Suprapubic skin (tissue), 4 donors: ENCODE measurements around the gene MS4A15. TPM values are rescaled to one million over a fixed set of nuclear protein-coding genes. Genes with fewer than 3 reads are reported as not detected.

ENCODE experiments used
- DNase-seq, 2 donors: peaks; one replicate each; pipeline ENCODE4 v3.0.0-alpha.2; 2019; ENCODE audit warnings: low spot score in 2 of 2
- H3K27ac ChIP-seq: fragments of 200-600 bp; sonication (generic); one replicate; pipeline ENCODE4 v1.5.1; 2019
- H3K27me3 ChIP-seq: fragments of 200-600 bp; sonication (generic); one replicate; pipeline ENCODE4 v1.5.1; 2019
- H3K36me3 ChIP-seq: fragments of 200-600 bp; sonication (generic); one replicate; pipeline ENCODE4 v1.5.1; 2019
- H3K4me1 ChIP-seq: fragments of 200-600 bp; sonication (generic); one replicate; pipeline ENCODE4 v1.5.1; 2019
- H3K4me3 ChIP-seq: fragments of 200-600 bp; sonication (generic); one replicate; pipeline ENCODE4 v1.5.1; 2019; ENCODE audit warnings: mild to moderate bottlenecking
- H3K9me3 ChIP-seq: fragments of 200-600 bp; sonication (generic); one replicate; pipeline ENCODE4 v1.5.1; 2019
- EP300 ChIP-seq: sonication (generic); formaldehyde crosslinking; IDR thresholded peaks from one replicate; pipeline ENCODE4 v1.6.1; 2017; ENCODE audit warnings: antibody characterized with exemption
- POLR2A ChIP-seq, 2 donors: fragments of 450-650 bp; IDR thresholded peaks; one replicate each; pipeline ENCODE4 v1.6.1; 2017; ENCODE audit warnings: antibody characterized with exemption in 2 of 2, mild to moderate bottlenecking in 2 of 2, moderate library complexity in 2 of 2
- POLR2AphosphoS5 ChIP-seq, 3 donors: sonication (generic); formaldehyde crosslinking; IDR thresholded peaks; one replicate each; pipeline ENCODE4 v1.6.1; 2017; ENCODE audit warnings: antibody characterized with exemption in 3 of 3
- WGBS: methylation state at CpG from one replicate; pipeline ENCODE4 v1.1.5; 2018; 5-methylcytosine and 5-hydroxymethylcytosine counted together
- total RNA-seq, 4 donors: library from RNA; depleted of rRNA; stranded (reverse); fragments of >200 nt; gene quantifications; one replicate each; pipeline ENCODE4 v1.1.0, GENCODE V29; 2016
- TF ChIP-seq, protein P1 (sequence below), 2 donors: fragments of 200-600 bp in 1 of 2; fragments of 450-650 bp in 1 of 2; sonication (generic) in 1 of 2; IDR thresholded peaks; one replicate each; pipeline ENCODE4 v1.5.1; 2016 to 2019; ENCODE audit warnings: antibody characterized with exemption in 2 of 2, mild to moderate bottlenecking in 1 of 2, moderate library complexity in 1 of 2

MS4A15 gene
- total RNA-seq, 4 donors from 2014 or later = not detected

- Histone ChIP-seq H3K36me3 (no peaks in the 10 kb centered on the region), H3K27ac (no peak overlapping the region), H3K4me1 (no peaks in the 10 kb centered on the region), H3K4me3 (no peak overlapping the region), H3K27me3 (no peaks in the 10 kb centered on the region), H3K9me3 (no peaks in the 10 kb centered on the region)
- WGBS = 88% methylated on average over 12 of the region's 12 CpGs
- no peak for DNase-seq
- no peak for TF ChIP-seq POLR2A (IDR thresholded peaks at IDR 0.05)
- TF ChIP-seq EP300 = no peak
- TF ChIP-seq, protein P1, sequence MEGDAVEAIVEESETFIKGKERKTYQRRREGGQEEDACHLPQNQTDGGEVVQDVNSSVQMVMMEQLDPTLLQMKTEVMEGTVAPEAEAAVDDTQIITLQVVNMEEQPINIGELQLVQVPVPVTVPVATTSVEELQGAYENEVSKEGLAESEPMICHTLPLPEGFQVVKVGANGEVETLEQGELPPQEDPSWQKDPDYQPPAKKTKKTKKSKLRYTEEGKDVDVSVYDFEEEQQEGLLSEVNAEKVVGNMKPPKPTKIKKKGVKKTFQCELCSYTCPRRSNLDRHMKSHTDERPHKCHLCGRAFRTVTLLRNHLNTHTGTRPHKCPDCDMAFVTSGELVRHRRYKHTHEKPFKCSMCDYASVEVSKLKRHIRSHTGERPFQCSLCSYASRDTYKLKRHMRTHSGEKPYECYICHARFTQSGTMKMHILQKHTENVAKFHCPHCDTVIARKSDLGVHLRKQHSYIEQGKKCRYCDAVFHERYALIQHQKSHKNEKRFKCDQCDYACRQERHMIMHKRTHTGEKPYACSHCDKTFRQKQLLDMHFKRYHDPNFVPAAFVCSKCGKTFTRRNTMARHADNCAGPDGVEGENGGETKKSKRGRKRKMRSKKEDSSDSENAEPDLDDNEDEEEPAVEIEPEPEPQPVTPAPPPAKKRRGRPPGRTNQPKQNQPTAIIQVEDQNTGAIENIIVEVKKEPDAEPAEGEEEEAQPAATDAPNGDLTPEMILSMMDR (IDR thresholded peaks at IDR 0.05) = no peak
- TF ChIP-seq POLR2AphosphoS5 (IDR thresholded peaks at IDR 0.05) = no peak
Observed at GRCh38 chr11:60782393-60783140, 25.9 kb downstream of the MS4A15 start.

DNA sequence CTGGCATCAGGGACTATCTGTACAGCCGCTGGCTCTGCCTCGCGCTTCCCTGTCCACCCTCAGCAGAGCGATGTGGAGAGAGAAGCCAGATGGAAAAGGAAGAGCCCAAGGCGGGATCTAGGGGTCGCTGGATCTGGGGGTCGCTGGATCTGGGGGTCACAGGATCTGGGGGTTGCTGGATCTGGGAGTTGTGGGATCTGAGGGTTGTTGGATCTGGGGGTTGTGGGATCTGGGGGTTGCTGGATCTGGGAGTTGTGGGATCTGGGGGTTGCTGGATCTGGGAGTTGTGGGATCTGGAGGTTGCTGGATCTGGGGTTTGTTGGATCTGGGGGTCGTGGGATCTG, 26.4 kb downstream of the MS4A15 start:
- H3K4me3 ChIP-seq = no peak overlapping the region
- no peak overlapping the region for H3K27ac ChIP-seq
- DNase-seq = no peak
- H3K27me3 ChIP-seq = no peaks in the 10 kb centered on the region
- no peaks in the 10 kb centered on the region for H3K4me1 ChIP-seq
- WGBS = 89% methylated on average over 8 of the region's 8 CpGs
- H3K36me3 ChIP-seq = no peaks in the 10 kb centered on the region
- H3K9me3 ChIP-seq = no peaks in the 10 kb centered on the region
- TF ChIP-seq, protein P1 (IDR thresholded peaks at IDR 0.05) = no peak
- TF ChIP-seq EP300 (no peak), POLR2A (IDR thresholded peaks at IDR 0.05) (no peak)

DNA sequence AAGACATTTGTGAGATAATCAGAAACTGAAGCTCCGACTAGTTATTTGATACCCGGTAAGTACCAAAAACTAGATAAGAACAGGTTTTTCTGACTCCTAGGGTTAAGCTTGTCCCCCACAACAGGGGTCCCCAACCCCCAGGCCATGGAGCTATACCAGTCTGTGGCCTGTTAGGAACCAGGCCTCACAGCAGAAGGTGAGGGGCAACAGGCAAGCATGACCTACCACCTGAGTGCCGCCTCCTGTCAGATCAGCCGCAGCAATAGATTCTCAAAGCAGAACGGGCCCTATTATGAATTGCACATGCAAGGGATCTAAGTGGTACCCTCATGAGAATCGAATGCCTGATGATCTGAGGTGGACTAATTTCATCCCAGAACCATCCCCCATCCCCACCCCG, 27.2 kb downstream of the MS4A15 start:
- Histone ChIP-seq H3K36me3 (no peaks in the 10 kb centered on the region), H3K27me3 (no peaks in the 10 kb centered on the region), H3K4me1 (no peaks in the 10 kb centered on the region), H3K9me3 (no peaks in the 10 kb centered on the region), H3K27ac (no peak overlapping the region), H3K4me3 (no peak overlapping the region)
- WGBS = 91% methylated on average over 7 of the region's 7 CpGs
- no peak for DNase-seq
- TF ChIP-seq POLR2AphosphoS5 (IDR thresholded peaks at IDR 0.05) (no peak), EP300 (no peak), POLR2A (IDR thresholded peaks at IDR 0.05) (no peak)
- TF ChIP-seq, protein P1 (IDR thresholded peaks at IDR 0.05) = no peak

DNA sequence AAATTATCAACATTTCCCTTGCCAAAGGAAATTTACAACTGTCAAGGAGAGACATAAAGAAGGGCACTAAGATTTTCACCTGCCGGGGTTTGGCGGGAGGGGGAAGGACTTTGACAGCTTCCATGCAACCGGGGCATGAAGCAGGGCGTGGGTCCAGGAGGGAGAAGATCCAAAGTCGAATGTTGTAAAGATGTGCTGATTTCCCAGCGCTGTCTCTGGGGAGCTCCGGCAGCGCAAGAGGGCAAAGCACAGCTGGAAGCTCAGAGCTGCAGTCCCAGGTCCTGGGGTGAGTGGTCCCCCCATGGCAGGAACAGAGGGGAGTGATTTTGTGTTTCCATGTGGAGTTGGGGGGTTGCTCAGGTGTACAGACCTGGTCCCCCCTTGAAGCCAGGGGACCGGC, 28.5 kb downstream of the MS4A15 start, which contains the start of gene MS4A10:
Gene MS4A10 (plus strand): TSS at position 198 of the 400 bp plus-strand sequence. CDS start 5,003 bp downstream, outside the sequence.
- TF ChIP-seq EP300 = no peak
- no peak for TF ChIP-seq POLR2AphosphoS5 (IDR thresholded peaks at IDR 0.05)
- TF ChIP-seq POLR2A (IDR thresholded peaks at IDR 0.05) = no peak
- TF ChIP-seq, protein P1 (IDR thresholded peaks at IDR 0.05) = no peak
- no peaks in the 10 kb centered on the region for H3K4me1 ChIP-seq
- no peak within 1 kb of the TSS for H3K27ac ChIP-seq
- WGBS = 46% methylated on average over 9 of the region's 9 CpGs
- H3K27me3 ChIP-seq = no peaks in the 10 kb centered on the region
- H3K4me3 ChIP-seq = no peak within 1 kb of the TSS
- no peak for DNase-seq
- H3K36me3 ChIP-seq = no peaks in the 10 kb centered on the region
- H3K9me3 ChIP-seq = no peaks in the 10 kb centered on the region

- H3K27ac ChIP-seq = no peak overlapping the region
- 49% methylated on average over 6 of the region's 8 CpGs for WGBS
- no peaks in the 10 kb centered on the region for H3K27me3 ChIP-seq
- TF ChIP-seq POLR2A (IDR thresholded peaks at IDR 0.05) (no peak), POLR2AphosphoS5 (IDR thresholded peaks at IDR 0.05) (no peak), EP300 (no peak)
- TF ChIP-seq, protein P1 (IDR thresholded peaks at IDR 0.05) = no peak
- no peaks in the 10 kb centered on the region for H3K4me1 ChIP-seq
- H3K4me3 ChIP-seq = no peak overlapping the region
- no peaks in the 10 kb centered on the region for H3K9me3 ChIP-seq
- H3K36me3 ChIP-seq = no peaks in the 10 kb centered on the region
- peak in 1 of 2 donors; percentile 11 for DNase-seq
Observed at GRCh38 chr11:60785806-60786361, 29.2 kb downstream of the MS4A15 start.
